Measurements from ENCODE around the gene ZNF512. TPM values are rescaled to one million over a fixed set of nuclear protein-coding genes. Genes with fewer than 3 reads are reported as not detected.

ZNF512 gene
- total and polyA plus RNA-seq, 2 of the 13 experiments (the other 11 are each of a cell fraction or from before 2014, with no cell fraction given), result 29.8 to 31.0 TPM

DNA sequence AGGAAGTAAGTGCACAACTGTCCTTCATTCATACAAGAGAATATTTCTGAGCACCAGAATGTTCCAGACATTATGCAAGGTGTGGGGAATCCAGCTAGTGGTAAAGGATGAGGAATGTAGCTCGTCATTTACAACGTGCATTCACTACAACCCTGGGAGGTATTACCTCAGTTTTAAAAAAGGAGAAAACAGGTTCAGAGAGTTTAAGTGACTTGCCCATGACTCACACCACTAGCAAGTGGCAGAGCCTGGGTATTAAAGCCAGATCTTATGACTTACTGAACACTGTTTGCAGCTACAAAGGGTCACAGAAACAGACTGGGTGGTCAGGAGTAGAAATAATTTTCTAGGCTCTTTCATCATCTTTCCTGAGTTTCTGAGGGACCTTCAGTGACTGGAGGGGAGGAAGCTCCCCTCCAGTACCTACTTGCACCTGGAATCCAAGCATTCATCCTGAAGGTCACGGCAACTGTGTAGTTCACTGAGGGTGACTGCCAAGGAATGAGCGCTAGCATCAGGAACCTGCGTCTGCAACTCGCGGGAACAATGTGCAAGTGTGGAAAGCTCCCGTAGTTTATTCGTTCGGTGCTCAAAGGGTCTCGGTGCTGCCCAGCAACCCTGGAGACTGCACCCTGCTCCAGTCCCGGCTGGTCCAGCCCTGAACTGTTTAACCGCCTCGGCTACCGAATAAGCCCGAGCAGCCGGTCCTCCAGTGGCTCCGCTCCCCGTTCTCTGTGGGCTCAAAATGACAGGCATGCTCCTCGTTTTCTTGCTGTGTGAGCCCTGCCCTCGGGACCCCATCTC, 45.3 kb downstream of the ZNF512 start:
- Histone ChIP-seq H4K20me1 (ENCODE audit: insufficient read depth, low read length) (no peaks in the 10 kb centered on the region), H3K36me3 (replicated peaks in 1 of 2; ENCODE audit: control insufficient read depth in 1 of 2, insufficient read depth in 2 of 2, low read length in 2 of 2) (peaks cover 7 to 26% of the 10 kb centered on the region in 2 experiments), H3K27ac (ENCODE audit: extremely low read length, insufficient read depth, low read length) (peak overlapping the region; percentile 65), H3K79me2 (ENCODE audit: insufficient read depth, low read length) (peaks cover 10% of the 10 kb centered on the region), H3K4me1 (ENCODE audit: insufficient read depth, low read length) (peaks cover 24% of the 10 kb centered on the region), H3K4me2 (ENCODE audit: low read depth, low read length) (peak overlapping the region; percentile 97), H3K9ac (ENCODE audit: insufficient read depth, low read depth, low read length) (peak overlapping the region; percentile 89), H3K4me3 (replicated peaks in 1 of 3; ENCODE audit: insufficient read depth in 1 of 3, low read depth in 2 of 3, low read length in 3 of 3) (peak overlapping the region; percentile 83 to 99 (median 97); a peak in 5 of 6 replicates), H2AFZ (ENCODE audit: low read length) (no peak overlapping the region), H3K27me3 (ENCODE audit: control insufficient read depth in 1 of 2, insufficient read depth in 2 of 2, low read length in 2 of 2) (no peaks in the 10 kb centered on the region; a peak in 1 of 5 replicates), H3K9me3 (ENCODE audit: low read length) (no peaks in the 10 kb centered on the region)
- ChIA-PET CTCF (ENCODE audit: low intra/inter-chr PET ratio, low total read pairs) (no interaction called here), POLR2A (interaction anchor here (1.0 to 2.9 kb wide), 10 partner anchors 15 to 557 kb away, joined by 3 to 25 read pairs (median 4); partner anchors contain the start of genes GTF3C2, NRBP1, OST4 and PPM1G)
- DNase-seq (ENCODE audit: low spot score), result peak; percentile 45
- in situ Hi-C loops (cut with HindIII; ENCODE audit: extremely low pct_ligation_motif_present, low pct_unique_long_range_greater_than_20kb), result no loop called here
- ATAC-seq, result peak; percentile 70
- 3% methylated on average over 19 of the region's 21 CpGs for WGBS (ENCODE audit: low lambda C conversion rate)
- intact Hi-C loops (cut with micrococcal nuclease; ENCODE audit: unreplicated experiment), result loop anchor here (1.0 to 5.0 kb wide), 2 partner anchors 34 to 220 kb away; partner anchors contain the start of genes SLC4A1AP and SUPT7L
- no peak for FAIRE-seq
- TF ChIP-seq ZFP82 (CRISPR knock-in tag; IDR thresholded peaks at IDR 0.05; ENCODE audit: borderline replicate concordance), result peak; percentile 17; the same call in 1 of the 2 replicates
- TF ChIP-seq RARG (CRISPR knock-in tag; IDR thresholded peaks at IDR 0.05; ENCODE audit: low read depth), result 0 out of 2 replicates have a peak, but pooled peaks have one; percentile 25
- no peak for TF ChIP-seq CEBPG (CRISPR knock-in tag; IDR thresholded peaks at IDR 0.05)
- TF ChIP-seq, protein P1, sequence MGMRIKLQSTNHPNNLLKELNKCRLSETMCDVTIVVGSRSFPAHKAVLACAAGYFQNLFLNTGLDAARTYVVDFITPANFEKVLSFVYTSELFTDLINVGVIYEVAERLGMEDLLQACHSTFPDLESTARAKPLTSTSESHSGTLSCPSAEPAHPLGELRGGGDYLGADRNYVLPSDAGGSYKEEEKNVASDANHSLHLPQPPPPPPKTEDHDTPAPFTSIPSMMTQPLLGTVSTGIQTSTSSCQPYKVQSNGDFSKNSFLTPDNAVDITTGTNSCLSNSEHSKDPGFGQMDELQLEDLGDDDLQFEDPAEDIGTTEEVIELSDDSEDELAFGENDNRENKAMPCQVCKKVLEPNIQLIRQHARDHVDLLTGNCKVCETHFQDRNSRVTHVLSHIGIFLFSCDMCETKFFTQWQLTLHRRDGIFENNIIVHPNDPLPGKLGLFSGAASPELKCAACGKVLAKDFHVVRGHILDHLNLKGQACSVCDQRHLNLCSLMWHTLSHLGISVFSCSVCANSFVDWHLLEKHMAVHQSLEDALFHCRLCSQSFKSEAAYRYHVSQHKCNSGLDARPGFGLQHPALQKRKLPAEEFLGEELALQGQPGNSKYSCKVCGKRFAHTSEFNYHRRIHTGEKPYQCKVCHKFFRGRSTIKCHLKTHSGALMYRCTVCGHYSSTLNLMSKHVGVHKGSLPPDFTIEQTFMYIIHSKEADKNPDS (CRISPR knock-in tag; IDR thresholded peaks at IDR 0.05), result 0 out of 2 replicates have a peak, but pooled peaks have one; percentile 68
- TF ChIP-seq RCOR2 (CRISPR knock-in tag; IDR thresholded peaks at IDR 0.05), result 0 out of 2 replicates have a peak, but pooled peaks have one; percentile 20
- no peak for TF ChIP-seq CBX2 (IDR thresholded peaks at IDR 0.05; ENCODE audit: low read depth, low read length)
- TF ChIP-seq CBX2 (CRISPR knock-in tag; IDR thresholded peaks at IDR 0.05; ENCODE audit: low read depth), result no peak
- 0 out of 2 replicates have a peak, but pooled peaks have one; percentile 4 for TF ChIP-seq ZFP1 (CRISPR knock-in tag; IDR thresholded peaks at IDR 0.05)
- TF ChIP-seq GLI4 (CRISPR knock-in tag; IDR thresholded peaks at IDR 0.05; ENCODE audit: borderline replicate concordance), result 0 out of 2 replicates have a peak, but pooled peaks have one; percentile 8
- 0 out of 2 replicates have a peak, but pooled peaks have one; percentile 8 for TF ChIP-seq RBAK (CRISPR knock-in tag; IDR thresholded peaks at IDR 0.05)
- TF ChIP-seq ZNF724P (CRISPR knock-in tag; IDR thresholded peaks at IDR 0.05; ENCODE audit: borderline replicate concordance), result 0 out of 2 replicates have a peak, but pooled peaks have one; percentile 6
- 0 out of 2 replicates have a peak, but pooled peaks have one; percentile 6 for TF ChIP-seq ZNF614 (CRISPR knock-in tag; IDR thresholded peaks at IDR 0.05; ENCODE audit: borderline replicate concordance)
- 0 out of 2 replicates have a peak, but pooled peaks have one; percentile 19 for TF ChIP-seq ZFYVE20 (CRISPR knock-in tag; IDR thresholded peaks at IDR 0.05; ENCODE audit: borderline replicate concordance, low read depth)
- no peak for TF ChIP-seq ZNF33A (CRISPR knock-in tag; IDR thresholded peaks at IDR 0.05; ENCODE audit: borderline replicate concordance)
- TF ChIP-seq, protein P2, sequence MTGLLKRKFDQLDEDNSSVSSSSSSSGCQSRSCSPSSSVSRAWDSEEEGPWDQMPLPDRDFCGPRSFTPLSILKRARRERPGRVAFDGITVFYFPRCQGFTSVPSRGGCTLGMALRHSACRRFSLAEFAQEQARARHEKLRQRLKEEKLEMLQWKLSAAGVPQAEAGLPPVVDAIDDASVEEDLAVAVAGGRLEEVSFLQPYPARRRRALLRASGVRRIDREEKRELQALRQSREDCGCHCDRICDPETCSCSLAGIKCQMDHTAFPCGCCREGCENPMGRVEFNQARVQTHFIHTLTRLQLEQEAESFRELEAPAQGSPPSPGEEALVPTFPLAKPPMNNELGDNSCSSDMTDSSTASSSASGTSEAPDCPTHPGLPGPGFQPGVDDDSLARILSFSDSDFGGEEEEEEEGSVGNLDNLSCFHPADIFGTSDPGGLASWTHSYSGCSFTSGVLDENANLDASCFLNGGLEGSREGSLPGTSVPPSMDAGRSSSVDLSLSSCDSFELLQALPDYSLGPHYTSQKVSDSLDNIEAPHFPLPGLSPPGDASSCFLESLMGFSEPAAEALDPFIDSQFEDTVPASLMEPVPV (CRISPR knock-in tag; IDR thresholded peaks at IDR 0.05), result 0 out of 2 replicates have a peak, but pooled peaks have one; percentile 29
- TF ChIP-seq, protein P3, sequence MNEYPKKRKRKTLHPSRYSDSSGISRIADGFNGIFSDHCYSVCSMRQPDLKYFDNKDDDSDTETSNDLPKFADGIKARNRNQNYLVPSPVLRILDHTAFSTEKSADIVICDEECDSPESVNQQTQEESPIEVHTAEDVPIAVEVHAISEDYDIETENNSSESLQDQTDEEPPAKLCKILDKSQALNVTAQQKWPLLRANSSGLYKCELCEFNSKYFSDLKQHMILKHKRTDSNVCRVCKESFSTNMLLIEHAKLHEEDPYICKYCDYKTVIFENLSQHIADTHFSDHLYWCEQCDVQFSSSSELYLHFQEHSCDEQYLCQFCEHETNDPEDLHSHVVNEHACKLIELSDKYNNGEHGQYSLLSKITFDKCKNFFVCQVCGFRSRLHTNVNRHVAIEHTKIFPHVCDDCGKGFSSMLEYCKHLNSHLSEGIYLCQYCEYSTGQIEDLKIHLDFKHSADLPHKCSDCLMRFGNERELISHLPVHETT (CRISPR knock-in tag; conservative IDR thresholded peaks at IDR 0.05), result 0 out of 2 replicates have a peak, but pooled peaks have one; percentile 35
- no peak for TF ChIP-seq ZNF570 (CRISPR knock-in tag; IDR thresholded peaks at IDR 0.05; ENCODE audit: borderline replicate concordance)
- peak; percentile 53; the same call in 1 of the 2 replicates for TF ChIP-seq MTF2 (CRISPR knock-in tag; IDR thresholded peaks at IDR 0.05; ENCODE audit: borderline replicate concordance)
- BruUV-seq (replicated peaks), result TSS peak; percentile 81
